Choroid plexus epithelial cell (primary cell): Measurements from ENCODE around the gene HNRNPR.

Source experiments
- DNase-seq: peaks from one replicate; pipeline ENCODE4 v3.0.0-alpha.2; 2010; ENCODE audit warnings: low read depth
- H3K4me3 ChIP-seq: 2 replicates; pipeline ENCODE4 v1.5.1; 2011; ENCODE audit warnings: low read depth, mild to moderate bottlenecking, control low read depth, low read length, moderate library complexity
- CTCF ChIP-seq: conservative IDR thresholded peaks from 2 replicates; pipeline ENCODE4 v1.5.1; 2011; ENCODE audit warnings: low read depth, mild to moderate bottlenecking, control low read depth, inconsistent platforms, low read length, moderate library complexity

Gene HNRNPR

GRCh38 chr1:23343221-23344110, 618 bp downstream of the HNRNPR start:
- H3K4me3 ChIP-seq, result peak overlapping the region; percentile 77
- peak; percentile 83 for DNase-seq
- TF ChIP-seq CTCF, result no peak

DNA sequence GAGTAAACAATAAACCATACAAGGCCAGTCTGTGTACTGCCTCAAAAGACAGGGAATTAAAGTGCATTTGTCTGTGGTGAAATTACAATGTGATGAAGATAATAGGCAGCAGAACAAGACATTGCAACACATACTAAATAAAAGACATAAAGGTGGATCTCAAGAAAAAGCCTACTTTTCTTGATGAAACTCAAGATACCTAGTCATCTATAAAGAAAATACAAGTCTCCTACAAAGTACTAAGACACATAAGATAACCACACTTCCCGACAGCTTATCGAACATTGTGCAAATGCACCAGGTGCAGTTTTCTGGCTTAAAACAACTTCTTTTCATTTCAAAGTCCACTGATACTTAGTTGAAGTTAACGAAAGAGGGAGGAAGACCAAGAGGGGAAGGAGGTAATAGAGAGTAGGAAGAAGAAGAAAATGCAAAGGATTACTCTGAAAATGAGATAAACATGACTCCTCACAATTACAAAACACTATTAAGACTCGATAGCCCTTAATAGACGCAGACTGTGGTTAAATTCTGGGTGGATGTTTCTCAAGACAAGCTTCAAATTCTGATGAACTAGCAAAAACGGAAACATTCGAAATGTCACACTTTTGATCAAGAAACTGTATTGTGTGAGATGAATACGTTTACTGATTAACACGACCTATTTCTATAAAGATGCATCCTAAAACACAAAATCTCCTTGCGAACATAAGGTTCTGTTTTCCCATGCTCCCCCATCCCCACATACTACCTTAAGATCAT, 2.0 kb downstream of the HNRNPR start:
- peak; percentile 47 for DNase-seq
- peak overlapping the region; percentile 77 for H3K4me3 ChIP-seq
- TF ChIP-seq CTCF, result no peak

DNA sequence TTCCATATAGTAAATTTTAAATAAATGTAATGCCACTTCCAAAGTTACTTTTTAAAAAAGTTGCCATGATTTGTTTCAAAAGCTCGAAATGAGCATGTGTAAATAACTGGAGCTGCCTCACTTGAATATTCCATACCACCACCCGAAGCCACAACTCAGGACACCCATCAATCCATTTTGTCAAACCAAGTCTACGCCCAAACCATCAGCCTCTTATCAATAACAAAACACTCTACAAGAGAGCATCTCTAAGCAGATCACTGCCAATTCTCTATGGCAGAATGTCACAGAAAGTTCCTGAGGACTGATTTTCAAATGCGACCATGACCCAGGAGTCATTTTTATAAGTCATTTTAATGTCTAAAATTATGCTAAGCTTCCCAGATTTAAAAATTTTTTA, 4.5 kb downstream of the HNRNPR start:
- H3K4me3 ChIP-seq, result no peak overlapping the region
- TF ChIP-seq CTCF, result no peak
- no peak for DNase-seq

GRCh38 chr1:23337869-23338268, 6.2 kb downstream of the HNRNPR start:
- no peak overlapping the region for H3K4me3 ChIP-seq
- peak; percentile 26 for DNase-seq
- no peak for TF ChIP-seq CTCF

DNA sequence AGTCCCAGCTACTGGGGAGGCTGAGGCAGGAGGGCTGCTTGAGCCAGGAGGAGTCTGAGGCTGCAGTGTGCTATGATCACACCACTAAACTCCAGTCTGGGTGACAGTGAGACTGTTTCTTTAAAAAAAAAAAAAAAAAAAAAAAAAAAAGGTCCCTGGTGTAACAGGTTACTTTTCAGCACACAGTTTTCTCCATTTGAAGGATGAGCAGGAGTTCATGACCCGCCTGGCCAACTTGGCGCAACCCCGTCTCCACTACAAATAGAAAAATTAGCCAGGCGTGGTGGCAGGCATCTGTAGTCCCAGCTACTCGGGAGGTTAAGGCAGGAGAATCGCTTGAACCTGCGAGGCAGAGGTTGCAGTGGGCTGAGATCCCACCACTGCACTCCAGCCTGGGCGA, 12.4 kb downstream of the HNRNPR start:
- DNase-seq, result no peak
- no peak overlapping the region for H3K4me3 ChIP-seq
- TF ChIP-seq CTCF, result no peak

GRCh38 chr1:23330846-23331245, 13.2 kb downstream of the HNRNPR start:
- no peak for TF ChIP-seq CTCF
- DNase-seq, result peak; percentile 26
- H3K4me3 ChIP-seq, result no peak overlapping the region
